Liver (tissue), 9 donors: Measurements from ENCODE around the gene UMODL1. TPM values are rescaled to one million over a fixed set of nuclear protein-coding genes. Genes with fewer than 3 reads are reported as not detected.

Experiments
- DNase-seq: peaks from one replicate; pipeline ENCODE4 v3.0.0-alpha.2; 2017; ENCODE audit warnings: low spot score
- H3K27ac ChIP-seq, 2 donors: one replicate each; pipeline ENCODE4 v1.7.0; 2013; ENCODE audit warnings: inconsistent platforms in 2 of 2, low read length in 2 of 2, control low read depth in 1 of 2, low read depth in 1 of 2, mild to moderate bottlenecking in 1 of 2
- H3K27me3 ChIP-seq, 4 donors: one replicate each; pipeline versions ENCODE4 v1.6.1 to v1.7.0; 2013; ENCODE audit warnings: low read length in 3 of 4, inconsistent platforms in 1 of 4, mild to moderate bottlenecking in 1 of 4, moderate library complexity in 1 of 4; ENCODE audit not compliant: control insufficient read depth in 4 of 4, insufficient read depth in 4 of 4
- H3K36me3 ChIP-seq, 4 donors: one replicate each; pipeline versions ENCODE4 v1.6.1 to v1.7.0; 2013; ENCODE audit warnings: low read length in 3 of 4, mild to moderate bottlenecking in 3 of 4, low read depth in 1 of 4, moderate library complexity in 1 of 4; ENCODE audit not compliant: control insufficient read depth in 4 of 4, insufficient read depth in 3 of 4
- H3K4me1 ChIP-seq, 4 donors: one replicate each; pipeline versions ENCODE4 v1.6.1 to v1.7.0; 2013; ENCODE audit warnings: low read length in 3 of 4, mild to moderate bottlenecking in 3 of 4, moderate library complexity in 1 of 4; ENCODE audit not compliant: control insufficient read depth in 4 of 4, insufficient read depth in 4 of 4
- H3K4me3 ChIP-seq, 3 donors: one replicate each; pipeline versions ENCODE4 v1.6.1 to v1.7.0; 2013; ENCODE audit warnings: low read length in 3 of 3, control low read depth in 1 of 3, low read depth in 1 of 3, mild to moderate bottlenecking in 1 of 3
- H3K9ac ChIP-seq, 2 donors: one replicate each; pipeline ENCODE4 v1.7.0; 2013; ENCODE audit warnings: low read length in 2 of 2, mild to moderate bottlenecking in 2 of 2, moderate library complexity in 2 of 2, control low read depth in 1 of 2, low read depth in 1 of 2
- H3K9me3 ChIP-seq, 4 donors: one replicate each; pipeline versions ENCODE4 v1.6.1 to v1.7.0; 2013; ENCODE audit warnings: low read length in 3 of 4; ENCODE audit not compliant: control insufficient read depth in 4 of 4
- ATF3 ChIP-seq: IDR thresholded peaks from 2 replicates; pipeline ENCODE4 v1.6.1; 2016; ENCODE audit warnings: antibody characterized with exemption
- EGR1 ChIP-seq, 2 donors: IDR thresholded peaks; 2 replicates each; pipeline ENCODE4 v1.6.1; 2016 to 2018; ENCODE audit warnings: antibody characterized with exemption in 2 of 2, low read depth in 2 of 2
- FOXA1 ChIP-seq: IDR thresholded peaks from 2 replicates; pipeline ENCODE4 v1.6.1; 2016; ENCODE audit warnings: antibody characterized with exemption
- FOXA2 ChIP-seq: IDR thresholded peaks from 2 replicates; pipeline ENCODE4 v1.6.1; 2016; ENCODE audit warnings: antibody characterized with exemption
- GABPA ChIP-seq, 2 donors: IDR thresholded peaks in 1 of 2; conservative IDR thresholded peaks in 1 of 2; 2 replicates each; pipeline ENCODE4 v1.6.1; 2016; ENCODE audit warnings: antibody characterized with exemption in 2 of 2, mild to moderate bottlenecking in 1 of 2, moderate library complexity in 1 of 2
- HNF4A ChIP-seq, 2 donors: conservative IDR thresholded peaks; 2 replicates each; pipeline ENCODE4 v1.6.1; 2016; ENCODE audit warnings: antibody characterized with exemption in 2 of 2, mild to moderate bottlenecking in 2 of 2
- HNF4G ChIP-seq: IDR thresholded peaks from 2 replicates; pipeline ENCODE4 v1.6.1; 2016; ENCODE audit warnings: antibody characterized with exemption
- JUND ChIP-seq, 2 donors: IDR thresholded peaks; 2 replicates each; pipeline ENCODE4 v1.6.1; 2016; ENCODE audit warnings: antibody characterized with exemption in 2 of 2
- NR2F2 ChIP-seq: IDR thresholded peaks from 2 replicates; pipeline ENCODE4 v1.6.1; 2016; ENCODE audit warnings: antibody characterized with exemption
- REST ChIP-seq: IDR thresholded peaks from 2 replicates; pipeline ENCODE4 v1.6.1; 2016; ENCODE audit warnings: antibody characterized with exemption, mild to moderate bottlenecking
- SP1 ChIP-seq: IDR thresholded peaks from 2 replicates; pipeline ENCODE4 v1.6.1; 2018; ENCODE audit warnings: antibody characterized with exemption, mild to moderate bottlenecking
- TAF1 ChIP-seq: conservative IDR thresholded peaks from 2 replicates; pipeline ENCODE4 v1.6.1; 2016; ENCODE audit warnings: antibody characterized with exemption, mild to moderate bottlenecking
- ZBTB33 ChIP-seq: IDR thresholded peaks from 2 replicates; pipeline ENCODE4 v1.6.1; 2016; ENCODE audit warnings: antibody characterized with exemption
- WGBS: extraction: QIAGEN DNeasy Blood & Tissue Kit; methylation state at CpG from one replicate; pipeline ENCODE4 v1.1.7; 2013; 5-methylcytosine and 5-hydroxymethylcytosine counted together
- polyA plus RNA-seq, 2 donors: library from polyadenylated mRNA; stranded (reverse) in 1 of 2; unstranded in 1 of 2; fragments of 200-250 nt in 1 of 2; fragments of >200 nt in 1 of 2; fragmentation: Nextera tagmentation in 1 of 2; extraction: Ambion mirVana in 1 of 2; gene quantifications; one replicate each; pipeline versions ENCODE4 v1.2.1 to v1.2.3, GENCODE V29; 2013 to 2015
- total RNA-seq, 2 donors: library from RNA; depleted of rRNA; stranded (reverse); fragments of >200 nt; gene quantifications; one replicate each; pipeline ENCODE4 v1.2.3, GENCODE V29; 2014
- donor health status: healthy.
- donor health status: healthy.
- donor health status: healthy.
- donor health status: healthy.
- donor health status: healthy.

UMODL1 gene
- total and polyA plus RNA-seq, 4 donors = 0.08 to 0.14 (median 0.08) TPM; not detected in 1

- no peaks in the 10 kb centered on the region for H3K27me3 ChIP-seq
- TF ChIP-seq ZBTB33 (no peak), NR2F2 (no peak), REST (no peak), EGR1 (IDR thresholded peaks at IDR 0.05; ENCODE audit: low read depth in 2 of 2) (no peak), FOXA1 (no peak), JUND (IDR thresholded peaks at IDR 0.05) (no peak)
- no peak overlapping the region for H3K4me3 ChIP-seq
- 92% methylated on average over 6 of the region's 6 CpGs for WGBS
- DNase-seq = no peak
- no peaks in the 10 kb centered on the region for H3K4me1 ChIP-seq
- no peaks in the 10 kb centered on the region for H3K36me3 ChIP-seq
- H3K9me3 ChIP-seq = no peaks in the 10 kb centered on the region
- no peak overlapping the region for H3K27ac ChIP-seq
- no peak overlapping the region for H3K9ac ChIP-seq
These were observed 112.5 kb downstream of the UMODL1 start for GRCh38 chr21:42183374-42184266.

- H3K36me3 ChIP-seq = no peaks in the 10 kb centered on the region
- WGBS = 88% methylated on average over 2 of the region's 2 CpGs
- no peaks in the 10 kb centered on the region for H3K27me3 ChIP-seq
- no peak for DNase-seq
- no peak overlapping the region for H3K27ac ChIP-seq
- TF ChIP-seq TAF1 (no peak), HNF4G (no peak), FOXA2 (no peak), SP1 (no peak), EGR1 (IDR thresholded peaks at IDR 0.05; ENCODE audit: low read depth in 2 of 2) (no peak), HNF4A (conservative IDR thresholded peaks at IDR 0.05) (no peak), ATF3 (no peak), JUND (IDR thresholded peaks at IDR 0.05) (no peak), NR2F2 (no peak), GABPA (IDR thresholded peaks at IDR 0.05 in 1 of 2, conservative IDR thresholded peaks at IDR 0.05 in 1 of 2) (no peak)
- no peak overlapping the region for H3K9ac ChIP-seq
- no peak overlapping the region for H3K4me3 ChIP-seq
- H3K9me3 ChIP-seq = no peaks in the 10 kb centered on the region
- no peaks in the 10 kb centered on the region for H3K4me1 ChIP-seq
These were observed 115.5 kb downstream of the UMODL1 start for GRCh38 chr21:42186591-42186990.
